ENCODE measurements around the gene CACNA1C.

DNA sequence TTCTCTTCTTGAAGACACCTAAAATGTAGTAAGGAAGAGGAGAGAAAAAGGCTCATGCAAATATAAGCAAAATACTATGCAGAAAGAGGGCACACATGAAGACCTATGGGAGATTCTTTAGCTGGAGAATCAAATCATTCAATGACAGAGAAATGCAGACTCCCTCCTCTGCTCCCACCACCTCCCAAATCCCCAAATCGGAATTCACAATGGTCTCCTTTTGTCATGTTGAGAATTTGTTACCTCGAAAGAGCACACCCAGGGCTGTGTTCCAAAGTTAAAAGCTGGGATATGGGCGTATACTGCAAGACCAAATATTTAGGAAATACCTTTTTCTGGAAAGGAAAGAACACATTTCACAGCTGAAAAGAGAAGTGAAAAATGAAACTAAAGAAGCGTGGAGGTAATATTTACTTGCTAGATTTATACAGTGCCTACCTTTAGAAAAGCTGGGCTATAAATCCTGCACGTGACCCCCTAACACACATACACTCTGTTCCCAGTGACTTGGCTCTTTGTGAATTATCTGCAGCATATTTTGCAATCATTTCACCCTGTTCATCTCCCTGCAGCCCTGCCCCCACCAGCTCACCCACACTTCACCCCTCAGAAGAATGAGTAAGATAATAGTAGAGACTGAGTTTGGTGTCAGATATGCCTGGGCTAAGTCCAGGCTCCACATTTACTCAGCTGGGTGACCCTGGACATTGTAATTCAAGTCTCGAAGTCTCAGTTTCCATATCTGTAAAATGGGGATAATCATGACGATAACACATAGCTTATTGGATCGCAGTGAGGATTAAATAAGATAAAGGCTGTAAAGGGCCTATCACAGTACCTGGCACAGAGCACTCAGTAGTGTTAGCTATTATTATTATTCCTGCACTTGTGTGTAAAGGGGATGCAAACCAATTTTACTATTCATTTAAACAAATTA is 2.9 kb upstream of the CACNA1C start:
- TF ChIP-seq, protein P1, sequence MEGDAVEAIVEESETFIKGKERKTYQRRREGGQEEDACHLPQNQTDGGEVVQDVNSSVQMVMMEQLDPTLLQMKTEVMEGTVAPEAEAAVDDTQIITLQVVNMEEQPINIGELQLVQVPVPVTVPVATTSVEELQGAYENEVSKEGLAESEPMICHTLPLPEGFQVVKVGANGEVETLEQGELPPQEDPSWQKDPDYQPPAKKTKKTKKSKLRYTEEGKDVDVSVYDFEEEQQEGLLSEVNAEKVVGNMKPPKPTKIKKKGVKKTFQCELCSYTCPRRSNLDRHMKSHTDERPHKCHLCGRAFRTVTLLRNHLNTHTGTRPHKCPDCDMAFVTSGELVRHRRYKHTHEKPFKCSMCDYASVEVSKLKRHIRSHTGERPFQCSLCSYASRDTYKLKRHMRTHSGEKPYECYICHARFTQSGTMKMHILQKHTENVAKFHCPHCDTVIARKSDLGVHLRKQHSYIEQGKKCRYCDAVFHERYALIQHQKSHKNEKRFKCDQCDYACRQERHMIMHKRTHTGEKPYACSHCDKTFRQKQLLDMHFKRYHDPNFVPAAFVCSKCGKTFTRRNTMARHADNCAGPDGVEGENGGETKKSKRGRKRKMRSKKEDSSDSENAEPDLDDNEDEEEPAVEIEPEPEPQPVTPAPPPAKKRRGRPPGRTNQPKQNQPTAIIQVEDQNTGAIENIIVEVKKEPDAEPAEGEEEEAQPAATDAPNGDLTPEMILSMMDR (IDR thresholded peaks at IDR 0.05) = no peak
- TF ChIP-seq POLR2AphosphoS5 (IDR thresholded peaks at IDR 0.05) (peak; percentile 77), POLR2A (IDR thresholded peaks at IDR 0.05) (no peak)
